OCI-LY1 (cell line): ENCODE results near the gene TSN.
"Not testable (repeated sequence)": the region's sequence is repeated elsewhere in the genome, so short reads cannot be mapped to it uniquely, and the experiment has no call there.

Experiments used
- H2AFZ ChIP-seq: fragments of 200-600 bp; sonication (generic), shearing (Covaris generic); 2 replicates; pipeline ENCODE4 v1.6.0; 2014; ENCODE audit warnings: antibody characterized with exemption, mild to moderate bottlenecking, low read length
- H3F3A ChIP-seq: fragments of 200-600 bp; sonication (generic), shearing (Covaris generic); 2 replicates; pipeline ENCODE4 v1.6.0; 2014; ENCODE audit warnings: mild to moderate bottlenecking, antibody characterized with exemption, low read length, moderate library complexity; ENCODE audit not compliant: insufficient read depth
- H3K27ac ChIP-seq: fragments of 200-600 bp; sonication (generic); 2 replicates; pipeline ENCODE4 v1.5.1; 2014; ENCODE audit warnings: low read length, mixed run types, mild to moderate bottlenecking, low read depth; ENCODE audit not compliant: poor library complexity, severe bottlenecking
- H3K27me3 ChIP-seq: fragments of 200-600 bp; sonication (generic); 2 replicates; pipeline ENCODE4 v1.6.0; 2014; ENCODE audit warnings: antibody characterized with exemption, mild to moderate bottlenecking, low read length, moderate library complexity; ENCODE audit not compliant: insufficient read depth
- H3K36me3 ChIP-seq: fragments of 200-600 bp; sonication (generic); 2 replicates; pipeline ENCODE4 v1.6.1; 2014; ENCODE audit warnings: mild to moderate bottlenecking, antibody characterized with exemption, low read length, moderate library complexity, mixed read lengths; ENCODE audit not compliant: insufficient read depth
- H3K4me1 ChIP-seq: fragments of 200-600 bp; sonication (generic); 2 replicates; pipeline ENCODE4 v1.5.1; 2014; ENCODE audit warnings: mild to moderate bottlenecking, low read length, moderate library complexity; ENCODE audit not compliant: insufficient read depth, severe bottlenecking
- H3K4me2 ChIP-seq: fragments of 200-600 bp; sonication (generic), shearing (Covaris generic); 2 replicates; pipeline ENCODE4 v1.6.1; 2014; ENCODE audit warnings: low read length
- H3K4me3 ChIP-seq: fragments of 200-600 bp; sonication (generic); 2 replicates; pipeline ENCODE4 v1.5.1; 2014; ENCODE audit warnings: low read length, low read depth, mild to moderate bottlenecking, mixed read lengths; ENCODE audit not compliant: poor library complexity, severe bottlenecking
- H3K79me2 ChIP-seq: fragments of 200-600 bp; shearing (Covaris generic); 2 replicates; pipeline ENCODE4 v1.6.1; 2016; ENCODE audit warnings: mixed run types, low read length, mixed read lengths; ENCODE audit not compliant: insufficient read depth
- H3K9ac ChIP-seq: fragments of 200-600 bp; sonication (generic), shearing (Covaris generic); 2 replicates; pipeline ENCODE4 v1.6.1; 2014; ENCODE audit warnings: mild to moderate bottlenecking, low read length, mixed read lengths
- H3K9me2 ChIP-seq: fragments of 200-600 bp; sonication (generic), shearing (Covaris generic); 2 replicates; pipeline ENCODE4 v1.6.1; 2014; ENCODE audit warnings: low read depth, mild to moderate bottlenecking, low read length, mixed read lengths
- H3K9me3 ChIP-seq: fragments of 200-600 bp; shearing (Covaris generic); 2 replicates; pipeline ENCODE4 v1.6.1; 2014; ENCODE audit warnings: low read length, mixed read lengths
- H4K20me1 ChIP-seq: fragments of 200-600 bp; sonication (generic), shearing (Covaris generic); 2 replicates; pipeline ENCODE4 v1.6.0; 2016; ENCODE audit warnings: mild to moderate bottlenecking, low read length; ENCODE audit not compliant: insufficient read depth
- EZH2 ChIP-seq: fragments of 200-600 bp; sonication (generic), shearing (Covaris generic); IDR thresholded peaks from 2 replicates; pipeline ENCODE4 v1.8.0; 2017; ENCODE audit warnings: borderline replicate concordance, mixed run types, mild to moderate bottlenecking, antibody characterized with exemption, low read length, moderate library complexity, mixed read lengths
- TF ChIP-seq, protein P1 (sequence below): fragments of 200-600 bp; sonication (generic), shearing (Covaris generic); IDR thresholded peaks from 2 replicates; pipeline ENCODE4 v1.5.1; 2017; ENCODE audit warnings: mild to moderate bottlenecking, antibody characterized with exemption, low read length, moderate library complexity, mixed read lengths

TSN gene

DNA sequence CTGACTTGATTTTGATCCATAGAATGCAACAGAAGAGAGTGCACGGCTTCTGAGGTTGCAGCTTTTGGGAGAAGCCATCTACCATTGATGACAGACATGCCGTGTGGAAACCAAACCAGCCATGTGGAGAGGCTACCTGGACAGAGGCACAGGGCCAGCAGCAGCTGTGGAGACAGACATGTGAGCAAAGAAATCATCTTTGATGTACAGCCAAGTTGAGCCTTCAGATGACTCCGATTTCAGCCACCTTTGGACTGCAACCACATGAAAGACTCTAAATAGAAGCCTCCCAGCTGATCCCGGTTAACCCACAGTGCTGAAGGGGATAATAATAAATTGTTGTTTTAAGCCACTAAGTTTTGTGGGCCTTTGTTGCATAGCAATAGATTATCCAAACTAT, 54.2 kb downstream of the TSN start:
- Histone ChIP-seq H3K9me3 (no peaks in the 10 kb centered on the region), H4K20me1 (no peaks in the 10 kb centered on the region), H3K36me3 (no peaks in the 10 kb centered on the region), H3K4me3 (no peak overlapping the region), H3K9ac (no peak overlapping the region; the same call in 1 of the 2 replicates), H3K4me1 (peaks cover 45% of the 10 kb centered on the region), H3K4me2 (no peak overlapping the region; the same call in 1 of the 2 replicates), H3K27ac (peak overlapping the region; percentile 59), H3K79me2 (no peaks in the 10 kb centered on the region), H3K27me3 (no peaks in the 10 kb centered on the region), H2AFZ (no peak overlapping the region), H3K9me2 (no peaks in the 10 kb centered on the region), H3F3A (no peaks in the 10 kb centered on the region)
- TF ChIP-seq, protein P1, sequence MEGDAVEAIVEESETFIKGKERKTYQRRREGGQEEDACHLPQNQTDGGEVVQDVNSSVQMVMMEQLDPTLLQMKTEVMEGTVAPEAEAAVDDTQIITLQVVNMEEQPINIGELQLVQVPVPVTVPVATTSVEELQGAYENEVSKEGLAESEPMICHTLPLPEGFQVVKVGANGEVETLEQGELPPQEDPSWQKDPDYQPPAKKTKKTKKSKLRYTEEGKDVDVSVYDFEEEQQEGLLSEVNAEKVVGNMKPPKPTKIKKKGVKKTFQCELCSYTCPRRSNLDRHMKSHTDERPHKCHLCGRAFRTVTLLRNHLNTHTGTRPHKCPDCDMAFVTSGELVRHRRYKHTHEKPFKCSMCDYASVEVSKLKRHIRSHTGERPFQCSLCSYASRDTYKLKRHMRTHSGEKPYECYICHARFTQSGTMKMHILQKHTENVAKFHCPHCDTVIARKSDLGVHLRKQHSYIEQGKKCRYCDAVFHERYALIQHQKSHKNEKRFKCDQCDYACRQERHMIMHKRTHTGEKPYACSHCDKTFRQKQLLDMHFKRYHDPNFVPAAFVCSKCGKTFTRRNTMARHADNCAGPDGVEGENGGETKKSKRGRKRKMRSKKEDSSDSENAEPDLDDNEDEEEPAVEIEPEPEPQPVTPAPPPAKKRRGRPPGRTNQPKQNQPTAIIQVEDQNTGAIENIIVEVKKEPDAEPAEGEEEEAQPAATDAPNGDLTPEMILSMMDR: no peak
- no peak for TF ChIP-seq EZH2

DNA sequence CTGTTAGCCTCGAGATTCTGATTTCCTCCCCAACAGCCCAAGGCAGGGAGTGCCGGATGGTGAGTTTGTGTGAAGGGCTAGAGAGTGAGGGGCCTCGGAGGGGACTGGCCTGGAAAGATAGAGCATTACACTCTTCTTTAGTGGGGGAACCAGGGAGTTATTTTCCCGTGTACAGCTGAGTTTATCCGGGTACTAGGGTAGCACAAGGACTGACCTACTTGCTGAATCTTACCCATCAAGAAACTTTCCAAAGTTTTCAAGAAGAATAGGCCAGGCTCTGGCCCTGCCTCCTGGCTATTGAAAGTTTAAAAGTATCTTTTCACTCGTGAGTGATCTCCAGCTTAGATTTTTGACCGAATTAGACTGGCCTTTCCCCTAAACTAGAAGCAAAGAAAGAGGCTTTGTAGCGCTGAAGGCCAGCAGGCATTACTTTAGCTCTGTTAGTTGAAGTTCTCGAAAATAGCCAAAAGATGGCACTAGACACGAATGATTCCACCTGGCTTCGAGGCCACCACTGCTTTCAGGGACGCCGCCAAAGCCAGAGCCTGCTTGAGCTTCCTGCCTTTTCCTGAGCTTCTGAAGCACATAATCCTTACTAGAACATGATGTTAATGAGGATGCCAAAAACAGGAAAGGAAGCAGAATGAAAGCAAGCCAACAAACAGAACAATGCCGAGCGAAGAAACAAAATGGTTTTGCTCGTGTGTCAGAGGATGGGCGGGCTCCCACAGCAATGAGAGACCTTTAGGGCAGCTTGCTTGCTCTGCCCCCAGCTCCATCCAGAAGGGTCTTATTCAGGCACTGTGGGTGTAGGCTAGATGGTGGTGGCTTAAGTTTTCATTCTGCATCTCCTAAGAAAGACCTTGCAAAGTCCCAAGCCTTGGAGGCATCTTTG, 55.8 kb downstream of the TSN start:
- H3K36me3 ChIP-seq: no peaks in the 10 kb centered on the region
- peak overlapping the region; percentile 56 for H3K27ac ChIP-seq
- no peaks in the 10 kb centered on the region for H3K9me3 ChIP-seq
- peaks cover 45% of the 10 kb centered on the region for H3K4me1 ChIP-seq
- H3K9me2 ChIP-seq: no peaks in the 10 kb centered on the region
- H4K20me1 ChIP-seq: no peaks in the 10 kb centered on the region
- no peaks in the 10 kb centered on the region for H3K27me3 ChIP-seq
- TF ChIP-seq, protein P1: peak; percentile 78
- no peak for TF ChIP-seq EZH2
- peak overlapping the region; percentile 30; the same call in 1 of the 2 replicates for H3K4me2 ChIP-seq
- no peak overlapping the region for H3K4me3 ChIP-seq
- H3K9ac ChIP-seq: peak overlapping the region; percentile 46
- peak overlapping the region; percentile 76 for H2AFZ ChIP-seq
- H3K79me2 ChIP-seq: no peaks in the 10 kb centered on the region
- no peaks in the 10 kb centered on the region for H3F3A ChIP-seq

DNA sequence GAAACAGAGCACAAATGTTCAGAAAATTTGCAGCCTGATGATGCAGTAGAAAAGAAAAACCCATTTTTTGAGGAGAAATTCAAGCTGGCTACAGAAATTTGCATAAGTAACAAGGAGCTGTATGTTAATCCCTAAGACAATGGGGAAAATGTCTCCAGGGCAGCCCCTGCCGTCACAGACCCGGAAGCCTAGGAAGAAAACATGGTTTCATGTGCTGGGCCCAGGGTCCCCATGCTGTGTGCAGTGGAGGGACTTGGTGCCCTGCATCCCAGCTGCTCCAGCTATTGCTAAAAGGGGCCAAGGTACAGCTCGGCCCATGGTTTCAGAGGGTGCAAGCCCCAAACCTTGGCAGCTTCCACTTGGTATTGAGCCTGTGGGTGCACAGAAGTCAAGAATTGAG, 57.6 kb downstream of the TSN start:
- H3K4me1 ChIP-seq: peaks cover 61% of the 10 kb centered on the region
- H3K27me3 ChIP-seq, H3K9me2 ChIP-seq, H3K4me2 ChIP-seq, H3K36me3 ChIP-seq, H3F3A ChIP-seq, H4K20me1 ChIP-seq, H3K9ac ChIP-seq, H3K4me3 ChIP-seq, H3K79me2 ChIP-seq, H3K9me3 ChIP-seq, H2AFZ ChIP-seq: not testable (repeated sequence)
- peak overlapping the region; percentile 47 for H3K27ac ChIP-seq
